Measurements from ENCODE around the gene FOXRED1.
"Not testable (repeated sequence)": the region's sequence is repeated elsewhere in the genome, so short reads cannot be mapped to it uniquely, and the experiment has no call there.

The FOXRED1 gene

DNA sequence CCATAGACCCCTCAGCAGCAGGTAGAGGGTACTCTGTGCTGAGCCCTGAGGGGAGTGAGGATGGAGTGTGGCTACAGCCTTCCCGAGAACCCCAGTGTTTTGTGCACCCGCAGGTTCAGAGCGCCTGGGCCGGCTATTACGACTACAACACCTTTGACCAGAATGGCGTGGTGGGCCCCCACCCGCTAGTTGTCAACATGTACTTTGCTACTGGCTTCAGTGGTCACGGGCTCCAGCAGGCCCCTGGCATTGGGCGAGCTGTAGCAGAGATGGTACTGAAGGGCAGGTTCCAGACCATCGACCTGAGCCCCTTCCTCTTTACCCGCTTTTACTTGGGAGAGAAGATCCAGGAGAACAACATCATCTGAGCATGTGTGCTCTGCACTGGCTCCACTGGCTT lies 8.4 kb downstream of the FOXRED1 start:
- DNase-seq (ENCODE audit: low read depth, low spot score) = no peak

DNA sequence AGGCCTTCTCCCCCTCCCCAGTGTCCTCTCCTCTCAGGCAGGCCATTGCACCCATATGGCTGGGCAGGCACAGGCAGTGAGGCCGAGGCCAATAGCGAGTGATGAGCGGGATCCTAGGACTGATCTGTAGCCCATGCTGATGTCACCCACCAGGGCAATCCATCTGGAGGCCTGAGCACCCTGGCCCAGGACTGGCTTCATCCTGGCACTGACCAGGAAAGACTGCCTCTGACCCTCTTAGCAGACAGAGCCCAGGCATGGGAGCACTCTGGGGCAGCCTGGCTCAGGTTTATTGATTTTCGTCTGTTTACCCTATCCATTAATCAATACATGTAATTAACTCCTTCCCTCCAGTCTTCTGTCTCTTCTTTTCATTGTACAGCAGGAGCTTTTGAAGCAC lies 8.8 kb downstream of the FOXRED1 start:
- DNase-seq (ENCODE audit: low read depth, low spot score) = no peak

DNA sequence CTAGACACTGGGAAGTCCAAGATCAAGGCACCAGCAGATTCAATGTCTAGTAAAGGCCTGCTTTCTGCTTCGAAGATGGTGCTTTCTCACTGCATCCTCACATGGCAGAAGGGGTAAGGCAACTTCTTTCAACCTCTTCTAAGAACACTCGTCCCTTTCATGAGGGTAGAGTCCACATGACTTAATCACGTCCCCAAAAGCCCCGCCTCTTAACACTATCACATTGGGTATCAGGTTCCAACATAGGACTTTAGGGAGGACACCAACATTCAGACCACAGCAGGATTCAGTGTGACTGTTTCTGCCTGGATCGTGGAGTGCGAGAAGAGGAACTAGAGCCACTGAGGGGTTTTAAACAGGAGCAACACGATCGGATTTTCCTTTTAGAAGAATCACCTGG lies 10.2 kb downstream of the FOXRED1 start:
- no peak for DNase-seq (ENCODE audit: low read depth, low spot score)

DNA sequence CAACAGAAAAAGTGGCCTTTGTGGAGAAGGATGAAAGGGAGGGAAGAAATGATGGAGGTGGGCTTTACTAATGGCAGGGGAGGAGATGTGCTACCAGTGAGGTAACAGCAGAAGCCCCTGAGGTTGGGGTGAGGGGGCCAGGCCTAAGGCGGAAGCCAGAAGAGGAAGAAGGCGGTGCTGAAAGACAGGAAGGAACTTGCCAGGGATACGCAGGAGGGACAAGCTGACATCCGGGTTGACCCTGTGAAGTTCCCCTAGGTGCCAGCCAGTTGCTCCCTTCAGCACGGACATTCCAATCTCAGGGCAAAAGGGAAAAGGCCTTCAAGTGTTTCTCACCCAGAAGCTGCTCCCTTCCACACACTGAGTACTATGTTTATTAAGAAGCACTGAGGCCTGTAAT lies 11.6 kb downstream of the FOXRED1 start:
- no peak for DNase-seq (ENCODE audit: low read depth, low spot score)

DNA sequence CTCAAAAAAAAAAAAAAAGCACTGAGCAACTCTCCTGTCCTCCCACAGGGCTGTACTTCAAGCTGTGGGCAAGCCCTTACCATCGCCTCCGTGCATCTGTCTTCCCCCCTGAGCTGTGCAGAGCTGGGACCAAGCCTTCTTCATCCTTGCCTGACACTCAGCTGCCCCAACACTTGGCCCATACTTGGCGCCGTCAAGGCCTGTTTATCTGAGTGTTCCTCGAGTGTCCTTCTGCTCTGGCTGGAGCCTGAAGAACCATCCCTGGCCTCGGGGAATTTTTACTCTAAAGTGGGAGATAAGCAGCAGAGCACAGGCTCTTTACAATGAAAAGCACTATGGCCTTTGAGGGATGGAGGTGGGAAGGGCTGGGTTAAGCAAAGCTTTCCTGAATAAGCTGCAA lies 12.3 kb downstream of the FOXRED1 start:
- no peak for DNase-seq (ENCODE audit: low read depth, low spot score)

DNA sequence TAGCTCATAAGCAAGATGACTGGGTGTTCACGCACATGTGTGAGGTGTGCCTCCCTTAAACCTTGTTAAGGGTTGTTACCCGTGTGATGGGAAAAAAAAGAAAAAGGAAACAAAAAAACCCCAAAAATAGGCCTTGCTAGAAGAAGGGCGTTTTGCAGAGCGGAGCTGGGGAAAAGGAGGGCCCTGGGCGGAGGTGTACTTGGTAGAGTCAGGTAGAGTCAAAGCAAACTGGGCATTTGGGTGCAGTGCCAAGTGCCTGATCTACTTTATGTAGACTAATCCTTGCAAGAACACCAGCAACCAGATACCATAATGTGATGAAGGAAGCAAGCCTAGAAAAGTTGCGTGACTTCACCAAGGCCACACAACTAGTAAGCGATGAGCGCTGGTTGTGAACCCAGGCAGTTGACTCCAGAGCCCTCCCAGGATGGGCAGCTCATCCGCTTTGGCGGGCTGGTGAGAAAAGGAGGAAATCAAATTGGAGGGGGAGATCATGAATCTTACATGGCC lies 12.8 kb downstream of the FOXRED1 start:
- no peak for DNase-seq (ENCODE audit: low read depth, low spot score)

DNA sequence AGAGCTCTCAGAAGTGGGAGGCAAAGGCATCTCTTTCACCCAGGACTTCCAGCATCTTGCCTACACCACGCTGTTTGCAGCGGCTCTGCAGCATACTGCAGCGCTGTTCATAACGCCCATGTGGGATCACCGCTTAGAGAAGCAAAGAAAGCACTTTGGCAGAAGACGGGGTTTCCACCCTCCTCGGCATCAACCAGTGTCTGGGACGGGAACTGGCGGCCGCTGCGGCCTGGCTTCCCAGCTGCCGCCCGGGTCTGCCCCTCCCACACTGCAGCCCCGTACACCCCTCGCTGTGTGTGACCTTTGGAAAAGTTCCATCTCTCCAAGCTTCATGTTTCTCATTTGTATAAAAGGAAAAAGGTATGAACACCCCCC lies 13.4 kb downstream of the FOXRED1 start:
- DNase-seq (ENCODE audit: low read depth, low spot score) = peak; percentile 66

DNA sequence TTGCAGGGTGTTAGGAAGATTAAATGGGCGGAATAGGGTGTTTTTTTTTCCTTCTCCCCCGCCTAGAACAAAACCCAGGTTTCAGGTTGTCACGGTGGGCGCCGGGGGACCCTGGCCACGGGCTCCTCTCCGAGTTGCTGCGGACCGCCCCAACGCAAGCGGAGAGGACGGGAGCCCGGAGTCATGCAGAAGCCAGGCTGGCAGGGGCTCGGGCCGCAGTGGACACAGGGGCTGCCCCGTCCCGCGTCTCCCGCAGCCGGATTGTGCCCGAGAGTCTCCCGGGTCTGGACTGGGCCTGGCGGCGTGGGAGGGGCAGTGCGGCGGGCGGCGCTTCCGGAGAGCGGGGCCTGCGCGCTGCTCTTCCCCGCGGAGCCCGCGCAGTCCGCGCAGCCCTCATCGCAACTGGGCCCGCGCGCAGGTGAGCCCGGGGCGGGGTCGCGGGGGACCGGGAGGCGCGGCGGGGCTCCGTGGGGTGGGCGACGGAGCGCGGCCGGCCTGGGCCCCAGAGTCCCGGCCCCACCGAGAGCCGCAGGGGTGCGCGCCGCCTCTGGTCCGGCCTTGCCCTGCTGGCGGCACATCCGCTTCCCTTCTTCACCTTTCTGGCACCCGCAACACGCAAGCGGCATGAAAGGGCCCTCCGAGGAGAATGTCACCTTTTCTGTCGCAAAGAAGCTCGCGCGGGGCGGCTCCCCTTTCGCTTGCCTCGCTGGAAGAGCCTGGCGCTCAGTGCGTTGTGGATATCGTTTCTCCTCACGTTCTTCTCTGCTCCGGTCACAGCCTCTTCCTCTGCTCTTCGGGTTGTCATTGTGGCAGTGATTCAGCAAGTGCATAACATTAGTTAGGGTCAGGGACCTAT lies 14.0 kb downstream of the FOXRED1 start, which contains the start of gene TIRAP:
TSS of gene TIRAP (plus strand) at position 358 of the 856 bp plus-strand sequence. CDS start 7,802 bp downstream, outside the sequence.
- peak; percentile 78 for DNase-seq (ENCODE audit: low read depth, low spot score)

DNA sequence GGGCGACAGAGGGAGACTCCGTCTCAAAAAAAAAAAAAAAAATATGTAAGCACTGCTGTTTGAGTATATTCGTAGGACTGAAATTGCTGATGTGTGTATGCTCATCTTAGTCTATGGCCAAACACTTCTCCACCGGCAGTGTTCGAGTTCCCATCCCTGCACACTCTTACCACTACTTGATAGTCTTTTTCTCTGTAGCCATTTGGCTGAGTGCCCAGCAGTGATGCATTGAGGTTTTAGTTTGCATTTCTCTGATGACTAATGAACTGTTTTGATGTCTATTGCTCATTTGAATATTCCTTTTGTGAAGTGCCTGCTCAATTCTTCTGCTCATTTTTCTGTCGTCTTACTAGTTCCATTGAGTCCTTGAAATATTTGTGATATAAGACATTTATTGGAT lies 15.9 kb downstream of the FOXRED1 start:
- peak; percentile 96 for DNase-seq (ENCODE audit: low read depth, low spot score)

DNA sequence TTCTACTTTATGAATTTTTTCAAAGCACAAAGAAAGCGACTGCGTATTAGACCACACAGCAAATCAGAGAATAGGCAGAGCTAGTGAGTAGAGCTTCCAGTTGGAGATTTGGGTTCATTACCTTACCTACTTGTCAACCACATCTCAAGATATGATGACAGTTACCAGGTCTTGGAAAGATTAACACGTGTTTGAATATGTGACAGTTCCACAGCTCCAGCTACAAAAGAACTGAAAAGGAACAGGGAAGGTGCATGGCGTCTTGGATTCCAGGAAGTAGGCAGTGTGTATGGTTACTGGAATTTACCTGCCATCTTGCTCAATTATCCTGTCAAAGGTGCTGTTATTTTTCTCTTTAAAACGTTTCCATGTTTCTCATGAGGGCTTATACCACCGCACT lies 19.3 kb downstream of the FOXRED1 start:
- no peak for DNase-seq (ENCODE audit: low read depth, low spot score)

DNA sequence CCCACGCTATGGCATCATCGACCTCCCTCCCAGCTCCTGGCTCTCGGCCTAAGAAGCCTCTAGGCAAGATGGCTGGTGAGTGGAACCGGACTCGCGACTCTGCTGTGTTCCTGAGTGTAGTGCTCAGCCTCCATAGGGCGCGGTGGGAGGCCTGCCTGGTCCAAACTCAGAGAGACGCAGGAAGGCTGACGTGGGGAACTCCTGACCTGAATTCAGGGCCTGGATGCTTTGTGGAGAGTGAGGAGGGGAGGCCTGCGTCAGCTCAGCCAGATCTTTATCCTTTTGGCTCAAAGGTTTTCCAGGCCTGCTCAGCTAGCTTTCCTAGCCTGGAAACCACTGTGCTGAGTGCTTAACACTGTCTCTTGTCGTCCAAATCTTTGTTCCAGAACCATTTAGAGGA lies 21.9 kb downstream of the FOXRED1 start:
- DNase-seq (ENCODE audit: low read depth, low spot score) = no peak

DNA sequence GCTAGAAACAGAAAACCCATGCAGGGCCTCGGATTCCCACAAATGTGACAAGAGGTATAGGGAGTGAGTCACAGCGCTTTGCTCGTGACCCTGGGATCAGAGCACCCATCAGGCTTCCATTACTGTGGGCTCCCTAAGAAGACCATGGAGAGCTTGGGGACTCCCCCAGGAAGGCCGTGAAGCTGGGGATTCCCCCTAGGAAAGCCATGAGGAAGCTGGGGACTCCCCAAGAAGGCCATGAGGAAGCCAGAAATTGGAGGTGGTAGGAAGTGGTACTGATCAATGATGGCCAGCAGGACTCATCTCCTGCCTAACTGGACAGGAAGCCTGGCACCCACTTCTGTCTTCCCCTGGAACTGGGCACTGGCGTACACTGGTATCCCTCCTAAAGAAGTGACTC lies 24.8 kb downstream of the FOXRED1 start:
- DNase-seq (ENCODE audit: low read depth, low spot score) = no peak

DNA sequence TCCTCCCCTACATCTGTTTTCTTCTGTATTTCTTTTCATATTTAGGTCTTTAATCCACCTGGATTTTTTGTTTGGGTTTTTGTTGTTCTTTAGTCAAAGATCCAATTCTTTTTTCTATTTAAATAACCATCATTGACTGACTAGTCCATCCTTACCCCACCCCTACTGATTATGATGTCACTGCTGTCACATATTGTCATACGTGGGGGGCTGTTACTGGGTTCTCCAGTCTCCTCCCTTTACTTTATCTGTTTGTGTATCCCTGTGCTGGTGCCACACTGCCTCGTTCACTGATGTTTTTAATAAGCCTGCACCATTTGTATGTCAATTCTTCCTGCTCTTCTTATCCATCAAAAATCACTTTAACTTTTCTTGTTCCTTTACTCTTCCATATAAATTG lies 28.1 kb downstream of the FOXRED1 start:
- DNase-seq (ENCODE audit: low read depth, low spot score) = no peak

DNA sequence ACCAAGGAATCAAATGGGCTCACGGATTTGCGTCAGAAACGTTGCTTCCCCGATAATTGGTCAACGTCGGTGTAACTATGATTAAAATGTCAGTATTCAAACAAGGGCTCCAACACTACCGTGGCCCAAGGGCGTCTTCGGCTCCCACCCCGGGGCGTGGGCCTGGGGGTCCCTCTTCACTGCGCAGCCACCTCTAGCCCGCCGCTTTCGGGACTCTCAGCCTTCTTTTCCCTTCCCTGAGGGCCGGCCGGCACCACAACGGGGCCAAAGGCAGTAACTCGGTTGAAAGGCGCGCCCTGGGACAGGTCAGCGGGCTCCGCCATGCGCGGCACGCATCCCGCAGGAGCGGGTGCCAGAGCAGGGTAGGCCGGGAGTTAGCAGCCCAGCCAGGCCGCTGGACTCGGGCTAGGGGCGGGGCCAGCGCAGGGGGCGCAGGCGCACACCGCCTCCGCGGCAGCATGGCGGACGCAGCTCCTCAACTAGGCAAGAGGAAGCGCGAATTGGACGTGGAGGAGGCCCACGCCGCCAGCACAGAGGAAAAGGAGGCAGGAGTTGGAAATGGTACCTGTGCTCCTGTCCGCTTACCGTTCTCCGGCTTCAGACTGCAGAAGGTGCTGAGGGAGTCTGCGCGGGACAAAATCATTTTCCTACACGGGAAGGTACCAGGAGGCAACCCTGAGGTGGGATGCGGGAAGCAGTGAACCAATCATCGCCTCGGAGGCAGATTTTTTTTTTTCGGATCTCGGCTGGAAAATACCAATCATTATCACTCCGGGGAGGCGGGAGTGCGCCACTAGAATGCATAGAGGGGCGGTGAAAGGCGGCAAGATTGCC lies 34.9 kb downstream of the FOXRED1 start, which contains the start of gene DCPS:
TSS of gene DCPS (plus strand) at position 438 of the 834 bp plus-strand sequence. CDS start at position 459, 21 bp downstream.
- peak; percentile 98 for DNase-seq (ENCODE audit: low read depth, low spot score)

DNA sequence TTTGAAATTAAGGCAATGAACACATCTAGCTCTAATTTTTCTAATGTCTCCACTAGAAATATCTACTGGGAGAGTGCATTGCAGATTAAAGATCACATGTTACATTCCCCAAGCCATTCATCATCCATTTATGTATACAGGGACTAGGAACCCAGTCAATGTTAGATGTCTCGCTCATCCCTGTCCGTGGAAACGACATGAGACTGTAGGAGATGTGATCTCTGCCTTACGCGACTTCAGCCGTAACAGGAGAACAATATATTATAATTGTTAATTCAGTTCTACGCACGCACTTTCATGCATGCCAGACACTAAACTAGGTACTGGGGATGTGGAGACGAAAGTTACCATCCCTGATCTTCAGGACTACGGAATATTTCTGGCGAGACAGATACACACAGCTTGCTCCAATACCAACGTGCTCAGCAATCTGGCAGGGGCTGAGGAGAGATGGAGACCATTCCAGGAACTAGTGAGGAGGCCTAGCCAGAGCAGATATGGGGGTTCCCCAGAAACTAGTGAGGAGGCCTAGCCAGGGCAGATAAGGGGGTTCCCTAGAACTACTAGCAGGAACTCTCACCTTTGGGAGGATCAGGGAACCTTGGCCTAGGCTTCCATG lies 35.6 kb downstream of the FOXRED1 start:
- no peak for DNase-seq (ENCODE audit: low read depth, low spot score)

DNA sequence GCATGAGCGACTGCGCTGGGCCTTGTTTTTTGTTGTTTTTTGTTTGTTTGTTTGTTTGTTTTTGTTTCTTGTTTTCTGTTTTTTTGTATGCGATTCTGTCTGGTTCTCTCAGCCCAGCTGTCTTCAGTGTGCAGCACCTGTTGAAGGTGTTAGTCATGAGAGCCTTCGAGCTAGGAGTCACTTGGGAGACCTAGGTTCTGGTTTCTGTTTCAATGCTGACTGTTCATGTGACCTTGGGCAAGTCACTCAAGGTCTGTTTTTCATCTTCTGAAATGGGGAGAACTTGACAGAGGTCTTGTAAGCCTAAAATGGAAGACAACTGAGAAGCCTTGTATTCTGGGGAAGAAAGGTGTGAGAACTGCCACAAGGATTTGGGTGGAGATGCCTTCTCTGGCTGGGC lies 36.7 kb downstream of the FOXRED1 start:
- DNase-seq (ENCODE audit: low read depth, low spot score) = no peak

DNA sequence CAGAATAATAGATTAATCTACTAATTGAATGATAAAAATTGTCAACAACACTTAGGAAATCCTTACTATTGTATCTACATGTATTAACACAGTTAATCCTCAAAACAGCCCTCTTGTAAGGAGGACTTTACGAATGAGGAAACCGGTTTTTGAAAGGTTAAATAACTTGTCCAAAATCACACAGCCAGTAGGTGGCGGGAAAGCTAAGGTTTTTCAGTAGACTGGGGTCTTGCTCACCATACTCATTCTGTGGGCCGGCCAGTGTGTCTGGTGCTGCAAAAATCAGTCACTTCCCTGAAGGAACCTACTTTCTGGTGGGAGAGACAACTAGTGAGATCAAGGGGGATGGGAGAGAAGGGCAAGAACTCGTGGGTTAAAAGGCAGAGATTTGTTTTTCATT lies 38.8 kb downstream of the FOXRED1 start:
- DNase-seq (ENCODE audit: low read depth, low spot score) = peak; percentile 62

DNA sequence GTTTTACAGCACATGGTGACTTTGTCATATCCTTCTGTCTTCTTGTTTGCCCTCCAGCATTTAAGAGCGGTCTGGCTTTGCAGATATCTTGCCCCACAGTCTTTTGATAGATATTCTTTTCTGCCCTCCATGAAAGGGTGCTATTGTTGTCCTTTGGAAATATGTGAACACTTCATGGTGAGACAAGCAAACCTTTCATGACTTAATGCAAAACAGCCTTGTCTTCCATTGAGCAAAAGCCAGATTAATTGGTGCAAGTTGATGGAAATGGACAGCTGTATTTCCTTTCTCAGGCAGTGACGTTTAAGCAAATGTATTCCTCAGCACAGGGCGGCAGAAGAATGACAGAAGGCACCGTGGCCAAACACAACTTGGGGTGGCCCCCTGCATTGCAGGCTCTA lies 39.3 kb downstream of the FOXRED1 start:
- peak; percentile 17 for DNase-seq (ENCODE audit: low read depth, low spot score)

DNA sequence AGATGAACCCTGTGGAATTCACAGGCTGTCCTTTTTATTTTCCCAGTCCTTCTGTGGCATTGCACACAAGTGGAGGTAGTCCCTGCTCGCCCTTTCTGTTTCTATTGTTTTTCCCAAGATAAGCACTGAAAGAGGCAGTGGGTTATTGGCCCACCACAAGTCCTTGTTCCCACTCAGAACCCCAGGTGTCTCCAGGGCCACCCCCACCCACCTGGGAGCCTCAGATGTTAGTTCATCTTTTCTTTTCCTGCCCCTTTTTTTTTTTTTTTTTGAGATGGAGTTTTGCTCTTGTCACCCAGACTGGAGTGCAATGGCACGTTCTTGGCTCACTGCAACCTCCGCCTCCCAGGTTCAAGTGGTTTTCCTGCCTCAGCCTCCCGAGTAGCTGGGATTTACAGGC lies 39.8 kb downstream of the FOXRED1 start:
- not testable (repeated sequence) for DNase-seq (ENCODE audit: low read depth, low spot score)

DNA sequence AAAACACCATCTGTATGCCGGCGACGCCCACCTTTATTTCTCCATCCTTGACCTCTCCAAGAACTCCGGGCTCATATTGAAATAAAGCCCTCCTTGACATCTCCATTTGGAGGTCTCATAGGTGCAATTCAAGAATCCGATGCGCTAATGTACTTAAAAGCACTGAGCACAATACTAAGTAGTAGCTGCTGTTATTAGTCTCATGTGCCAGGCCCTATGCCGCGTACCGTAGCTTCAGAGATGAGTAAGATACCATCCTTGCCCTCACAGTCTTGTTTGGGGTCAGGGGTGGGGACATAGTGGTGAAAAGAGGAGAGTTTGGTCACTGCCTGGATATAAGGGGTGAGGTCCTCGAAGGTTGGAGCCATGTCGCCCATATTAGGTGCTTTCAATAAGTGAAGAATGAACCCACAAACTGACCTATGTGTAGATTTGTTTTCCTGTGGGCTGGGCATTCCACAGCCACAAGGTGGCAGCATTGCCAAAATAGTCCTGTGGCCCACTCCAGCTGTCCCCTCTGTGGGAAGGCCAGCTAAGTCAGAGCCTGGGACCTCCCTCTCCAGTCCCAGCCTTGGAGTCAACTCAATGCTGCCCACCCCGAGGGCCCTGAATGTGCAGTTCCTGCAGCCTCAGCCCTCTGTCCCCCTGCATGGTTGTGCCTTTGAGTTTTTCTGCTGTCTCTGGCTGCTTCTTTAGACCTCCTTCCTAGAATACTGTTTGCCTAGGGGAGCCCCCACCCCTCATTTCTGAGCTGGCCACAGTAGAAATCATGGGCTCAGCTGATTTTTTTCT lies 41.4 kb downstream of the FOXRED1 start:
- peak; percentile 86 for DNase-seq (ENCODE audit: low read depth, low spot score)

DNA sequence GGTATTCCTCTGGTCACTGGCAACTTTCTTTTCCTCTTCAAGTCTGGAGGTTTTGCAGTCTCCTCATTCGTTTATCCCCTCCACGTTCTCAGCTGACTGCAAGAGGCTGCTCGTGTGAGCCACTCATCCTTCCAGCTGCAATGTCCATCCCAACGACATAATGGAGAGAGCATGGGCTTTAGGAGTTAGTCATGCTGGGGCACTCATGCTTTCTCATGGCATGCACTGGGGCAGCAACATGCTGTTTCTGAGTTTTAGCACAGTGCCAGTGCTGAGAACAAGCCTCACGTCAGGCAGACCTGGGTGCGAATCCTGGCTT lies 42.0 kb downstream of the FOXRED1 start:
- DNase-seq (ENCODE audit: low read depth, low spot score) = no peak
